Kidney (tissue), 14 donors: ENCODE measurements around the gene SCMH1. TPM values are rescaled to one million over a fixed set of nuclear protein-coding genes. Genes with fewer than 3 reads are reported as not detected.
A peak's percentile ranks its signal among the peaks of the same experiment; 100 is the strongest.

Experiments used
- DNase-seq, 5 donors: peaks; one replicate each; pipeline ENCODE4 v3.0.0-alpha.2; 2013 to 2020
- FAIRE-seq: peaks from 2 replicates; lab custom pipeline; 2012; peaks lifted over from hg19 to GRCh38; lab: Jason Lieb, UNC
- H3K27ac ChIP-seq, 2 donors: one replicate each; pipeline ENCODE4 v1.7.0; 2013; ENCODE audit warnings: low read depth in 2 of 2, low read length in 2 of 2, inconsistent platforms in 1 of 2
- H3K27me3 ChIP-seq: one replicate; pipeline ENCODE4 v1.7.1; 2013; ENCODE audit warnings: low read length, inconsistent platforms; ENCODE audit not compliant: control insufficient read depth, insufficient read depth
- H3K36me3 ChIP-seq, 3 donors: one replicate each; pipeline versions ENCODE4 v1.7.0 to v1.7.1; 2013; ENCODE audit warnings: low read length in 3 of 3, control low read depth in 1 of 3, inconsistent platforms in 1 of 3; ENCODE audit not compliant: insufficient read depth in 3 of 3, control insufficient read depth in 2 of 3
- H3K4me1 ChIP-seq, 3 donors: one replicate each; pipeline versions ENCODE4 v1.7.0 to v1.7.1; 2013; ENCODE audit warnings: low read length in 3 of 3, inconsistent platforms in 1 of 3, low read depth in 1 of 3; ENCODE audit not compliant: control insufficient read depth in 2 of 3, insufficient read depth in 2 of 3
- H3K4me3 ChIP-seq, 3 donors: one replicate each; pipeline versions ENCODE4 v1.7.0 to v1.8.1; 2013; ENCODE audit warnings: low read length in 3 of 3, control low read depth in 1 of 3, inconsistent platforms in 1 of 3
- H3K9ac ChIP-seq, 3 donors: one replicate each; pipeline versions ENCODE4 v1.7.0 to v1.7.1; 2013; ENCODE audit warnings: low read length in 3 of 3, control low read depth in 1 of 3, inconsistent platforms in 1 of 3
- H3K9me3 ChIP-seq, 3 donors: one replicate each; pipeline versions ENCODE4 v1.7.0 to v1.7.1; 2013; ENCODE audit warnings: low read length in 3 of 3, control low read depth in 1 of 3, inconsistent platforms in 1 of 3; ENCODE audit not compliant: control insufficient read depth in 2 of 3, insufficient read depth in 1 of 3
- intact Hi-C: fragments of 100-400 bp; cut with DNase I; formaldehyde crosslinking; loops from one replicate; pipeline ENCODE4 v1.11.1; 2022
- polyA plus RNA-seq: library from polyadenylated mRNA; stranded (reverse); fragments of 350-450 nt; fragmentation: Illumina TruSeq; extraction: RNeasy Lipid Tissue Mini Kit (QIAGEN cat#74804); gene quantifications from one replicate; pipeline ENCODE4 v1.2.3, GENCODE V29; 2014; ENCODE audit warnings: low read depth, low replicate concordance; ENCODE audit not compliant: insufficient read depth
- total RNA-seq: library from RNA; stranded (reverse); fragmentation: NEBNext Ultra II Directional; extraction: Animal tissue kit (Norgen Biotek cat#: 25700); gene quantifications from one replicate; pipeline ENCODE4 v1.2.1, GENCODE V29; 2021
- TF ChIP-seq, protein P1 (sequence below): IDR thresholded peaks from 3 replicates; pipeline ENCODE4 v1.5.1; 2012; ENCODE audit warnings: mild to moderate bottlenecking, moderate library complexity, borderline replicate concordance; ENCODE audit not compliant: insufficient read depth; ENCODE audit errors: extremely low read depth
- donor health status: control.
- donor health status: control.
- donor health status: control.
- donor health status: control.
- donor health status: control.
- donor health status: DM: yes; HTN: yes; CAD: no.
- donor health status: Normal renal cell carcinoma (clear cell type).

Gene SCMH1
- total and polyA plus RNA-seq, 2 donors from 2014 or later: 26.4 to 58.3 TPM

DNA sequence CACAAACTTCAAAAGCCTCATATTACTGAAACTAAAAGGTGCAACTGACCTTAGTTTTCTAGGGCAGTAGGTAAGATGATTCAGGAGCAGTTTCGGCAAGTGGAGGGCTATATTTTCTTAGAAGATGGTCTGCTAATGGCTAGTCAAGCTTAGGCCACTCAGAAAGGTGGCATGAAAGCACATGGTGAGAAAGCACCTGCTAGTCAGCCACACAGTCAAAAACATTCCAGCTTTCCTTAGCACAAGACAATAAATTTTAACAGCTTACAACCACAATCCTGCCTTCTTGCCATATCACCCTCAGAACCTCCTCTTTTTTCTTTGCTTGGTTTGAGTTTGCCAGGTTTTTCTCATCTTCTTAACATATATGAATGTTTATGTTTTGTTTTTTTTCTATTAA lies 139.5 kb downstream of the SCMH1 start:
- TF ChIP-seq, protein P1, sequence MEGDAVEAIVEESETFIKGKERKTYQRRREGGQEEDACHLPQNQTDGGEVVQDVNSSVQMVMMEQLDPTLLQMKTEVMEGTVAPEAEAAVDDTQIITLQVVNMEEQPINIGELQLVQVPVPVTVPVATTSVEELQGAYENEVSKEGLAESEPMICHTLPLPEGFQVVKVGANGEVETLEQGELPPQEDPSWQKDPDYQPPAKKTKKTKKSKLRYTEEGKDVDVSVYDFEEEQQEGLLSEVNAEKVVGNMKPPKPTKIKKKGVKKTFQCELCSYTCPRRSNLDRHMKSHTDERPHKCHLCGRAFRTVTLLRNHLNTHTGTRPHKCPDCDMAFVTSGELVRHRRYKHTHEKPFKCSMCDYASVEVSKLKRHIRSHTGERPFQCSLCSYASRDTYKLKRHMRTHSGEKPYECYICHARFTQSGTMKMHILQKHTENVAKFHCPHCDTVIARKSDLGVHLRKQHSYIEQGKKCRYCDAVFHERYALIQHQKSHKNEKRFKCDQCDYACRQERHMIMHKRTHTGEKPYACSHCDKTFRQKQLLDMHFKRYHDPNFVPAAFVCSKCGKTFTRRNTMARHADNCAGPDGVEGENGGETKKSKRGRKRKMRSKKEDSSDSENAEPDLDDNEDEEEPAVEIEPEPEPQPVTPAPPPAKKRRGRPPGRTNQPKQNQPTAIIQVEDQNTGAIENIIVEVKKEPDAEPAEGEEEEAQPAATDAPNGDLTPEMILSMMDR: no peak
- no peak overlapping the region for H3K9ac ChIP-seq
- peaks cover 0 to 15% (median 5%) of the 10 kb centered on the region in 3 donors for H3K4me1 ChIP-seq
- intact Hi-C loops: no loop called here
- H3K36me3 ChIP-seq: no peaks in the 10 kb centered on the region
- H3K9me3 ChIP-seq: no peaks in the 10 kb centered on the region
- no peak overlapping the region for H3K4me3 ChIP-seq
- H3K27me3 ChIP-seq: no peaks in the 10 kb centered on the region
- DNase-seq (no peak), FAIRE-seq (no peak)
- peak overlapping the region in 1 of 2 donors; percentile 44 for H3K27ac ChIP-seq

DNA sequence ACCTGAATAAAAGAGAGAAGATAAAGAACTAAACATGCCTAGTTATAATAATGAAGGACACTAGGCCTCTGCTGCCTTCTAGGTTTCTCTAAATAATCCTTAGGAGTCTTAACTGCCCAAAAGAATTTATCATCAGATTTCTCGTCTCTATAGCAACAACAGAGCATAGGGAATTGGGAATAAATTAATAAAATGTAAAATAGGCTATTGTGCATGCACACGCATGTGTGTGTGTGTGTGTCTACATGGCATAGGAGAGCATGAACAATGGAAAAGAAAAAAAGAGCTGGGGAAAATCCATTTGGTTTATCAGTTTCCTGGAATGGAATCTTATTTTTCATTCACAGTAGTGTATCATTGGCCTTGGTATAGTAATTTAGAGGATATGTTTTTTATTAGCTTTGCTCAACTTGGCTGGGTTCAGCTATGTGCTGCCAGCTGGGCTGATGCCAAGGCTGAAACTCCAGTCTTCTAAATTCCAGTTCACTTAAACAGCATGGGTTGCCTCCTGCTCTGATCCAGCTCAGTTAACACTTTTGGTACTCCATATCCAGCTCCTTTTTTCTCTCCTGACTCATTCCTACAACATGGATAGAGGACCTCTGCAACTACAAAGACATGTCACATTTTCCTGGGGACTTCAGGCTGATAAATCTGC lies 140.0 kb downstream of the SCMH1 start:
- TF ChIP-seq, protein P1: no peak
- Histone ChIP-seq H3K36me3 (no peaks in the 10 kb centered on the region), H3K4me3 (no peak overlapping the region), H3K4me1 (peaks cover 0 to 15% (median 5%) of the 10 kb centered on the region in 3 donors), H3K27me3 (no peaks in the 10 kb centered on the region), H3K9me3 (no peaks in the 10 kb centered on the region), H3K27ac (peak overlapping the region in 1 of 2 donors; percentile 44), H3K9ac (no peak overlapping the region)
- intact Hi-C loops: no loop called here
- DNase-seq: peak in 4 of 5 donors; percentile 14 to 94 (median 68)
- peak; percentile 95 for FAIRE-seq

DNA sequence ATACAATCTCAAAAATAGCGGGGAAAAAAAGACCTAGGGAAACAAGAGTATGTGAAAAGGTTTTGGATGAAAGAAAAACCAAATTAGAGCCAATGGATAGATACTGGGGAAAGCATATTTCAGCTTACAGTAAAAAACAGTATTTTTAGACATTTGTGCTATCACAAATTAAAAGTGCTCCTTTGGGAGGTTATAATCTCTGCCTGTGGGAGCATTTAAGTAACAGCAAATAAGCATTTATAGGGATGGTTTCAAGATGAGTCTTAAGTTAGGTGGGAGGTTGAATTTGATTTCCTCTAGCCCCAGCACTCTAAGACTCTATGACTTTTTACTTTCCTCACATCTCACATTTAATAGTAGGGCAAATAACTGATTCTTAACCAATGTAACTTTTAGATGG lies 141.0 kb downstream of the SCMH1 start:
- H3K36me3 ChIP-seq: no peaks in the 10 kb centered on the region
- no peak for FAIRE-seq
- intact Hi-C loops: no loop called here
- H3K27ac ChIP-seq: no peak overlapping the region
- no peak overlapping the region for H3K9ac ChIP-seq
- H3K9me3 ChIP-seq: no peaks in the 10 kb centered on the region
- H3K4me1 ChIP-seq: peaks cover 0 to 15% (median 5%) of the 10 kb centered on the region in 3 donors
- H3K4me3 ChIP-seq: no peak overlapping the region
- H3K27me3 ChIP-seq: no peaks in the 10 kb centered on the region
- no peak for DNase-seq
- TF ChIP-seq, protein P1: no peak
